ENCODE results near the gene NBAS. TPM values are rescaled to one million over a fixed set of nuclear protein-coding genes. Genes with fewer than 3 reads are reported as not detected.

The NBAS gene
- polyA plus RNA-seq, 2 of the 4 experiments (the other 2 are of a cell fraction): 16.7 to 34.9 TPM

DNA sequence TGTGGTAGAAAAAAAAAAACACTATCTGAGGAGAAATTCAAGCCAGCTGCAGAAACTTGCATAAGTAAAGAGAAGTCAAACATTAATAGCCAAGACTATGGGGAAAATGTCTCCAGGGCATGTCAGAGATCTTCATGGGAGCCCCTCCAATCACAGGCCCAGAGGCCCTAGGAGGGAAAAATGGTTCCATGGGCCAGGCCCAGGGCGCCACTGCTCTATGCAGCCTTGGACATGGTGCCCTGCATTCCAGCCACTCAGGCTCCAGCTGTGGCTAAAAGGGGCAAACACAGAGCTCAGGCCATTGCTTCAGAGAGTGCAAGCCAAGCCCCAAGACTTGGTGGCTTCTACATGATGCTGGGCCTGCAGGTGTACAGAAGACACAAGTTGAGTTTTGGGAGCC, 354.7 kb downstream of the NBAS start (continued):
- TF ChIP-seq MAZ (IDR thresholded peaks at IDR 0.05; ENCODE audit: borderline replicate concordance, low read depth, low read length): no peak
- TF ChIP-seq, protein P1, sequence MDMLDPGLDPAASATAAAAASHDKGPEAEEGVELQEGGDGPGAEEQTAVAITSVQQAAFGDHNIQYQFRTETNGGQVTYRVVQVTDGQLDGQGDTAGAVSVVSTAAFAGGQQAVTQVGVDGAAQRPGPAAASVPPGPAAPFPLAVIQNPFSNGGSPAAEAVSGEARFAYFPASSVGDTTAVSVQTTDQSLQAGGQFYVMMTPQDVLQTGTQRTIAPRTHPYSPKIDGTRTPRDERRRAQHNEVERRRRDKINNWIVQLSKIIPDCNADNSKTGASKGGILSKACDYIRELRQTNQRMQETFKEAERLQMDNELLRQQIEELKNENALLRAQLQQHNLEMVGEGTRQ (IDR thresholded peaks at IDR 0.05): no peak
- TF ChIP-seq, protein P2, sequence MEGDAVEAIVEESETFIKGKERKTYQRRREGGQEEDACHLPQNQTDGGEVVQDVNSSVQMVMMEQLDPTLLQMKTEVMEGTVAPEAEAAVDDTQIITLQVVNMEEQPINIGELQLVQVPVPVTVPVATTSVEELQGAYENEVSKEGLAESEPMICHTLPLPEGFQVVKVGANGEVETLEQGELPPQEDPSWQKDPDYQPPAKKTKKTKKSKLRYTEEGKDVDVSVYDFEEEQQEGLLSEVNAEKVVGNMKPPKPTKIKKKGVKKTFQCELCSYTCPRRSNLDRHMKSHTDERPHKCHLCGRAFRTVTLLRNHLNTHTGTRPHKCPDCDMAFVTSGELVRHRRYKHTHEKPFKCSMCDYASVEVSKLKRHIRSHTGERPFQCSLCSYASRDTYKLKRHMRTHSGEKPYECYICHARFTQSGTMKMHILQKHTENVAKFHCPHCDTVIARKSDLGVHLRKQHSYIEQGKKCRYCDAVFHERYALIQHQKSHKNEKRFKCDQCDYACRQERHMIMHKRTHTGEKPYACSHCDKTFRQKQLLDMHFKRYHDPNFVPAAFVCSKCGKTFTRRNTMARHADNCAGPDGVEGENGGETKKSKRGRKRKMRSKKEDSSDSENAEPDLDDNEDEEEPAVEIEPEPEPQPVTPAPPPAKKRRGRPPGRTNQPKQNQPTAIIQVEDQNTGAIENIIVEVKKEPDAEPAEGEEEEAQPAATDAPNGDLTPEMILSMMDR (IDR thresholded peaks at IDR 0.05): no peak

DNA sequence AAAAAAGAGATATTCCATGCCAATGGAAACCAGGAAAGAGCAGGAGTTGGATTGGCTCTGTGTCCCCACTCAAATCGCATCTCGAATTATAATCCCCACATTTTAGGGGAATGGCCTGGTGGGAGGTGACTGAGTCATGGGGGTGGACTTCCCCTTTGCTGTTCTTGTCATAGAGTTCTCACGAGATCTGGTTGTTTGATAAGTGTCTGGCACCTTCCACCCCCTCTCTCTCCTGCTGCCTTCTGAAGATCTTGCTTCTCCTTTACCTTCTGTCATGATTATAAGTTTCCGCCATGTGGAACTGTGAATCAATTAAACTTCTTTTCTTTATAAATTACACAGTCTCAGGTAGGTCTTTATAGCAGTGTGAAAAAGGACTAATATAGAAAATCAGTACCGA, 355.6 kb downstream of the NBAS start:
- no peak for TF ChIP-seq NFE2L2 (conservative IDR thresholded peaks at IDR 0.05; ENCODE audit: low read length)
- TF ChIP-seq NPAS2 (CRISPR knock-in tag; IDR thresholded peaks at IDR 0.05; ENCODE audit: borderline replicate concordance): no peak
- no peak for TF ChIP-seq HOXB5 (CRISPR knock-in tag; IDR thresholded peaks at IDR 0.05)
- TF ChIP-seq, protein P3, sequence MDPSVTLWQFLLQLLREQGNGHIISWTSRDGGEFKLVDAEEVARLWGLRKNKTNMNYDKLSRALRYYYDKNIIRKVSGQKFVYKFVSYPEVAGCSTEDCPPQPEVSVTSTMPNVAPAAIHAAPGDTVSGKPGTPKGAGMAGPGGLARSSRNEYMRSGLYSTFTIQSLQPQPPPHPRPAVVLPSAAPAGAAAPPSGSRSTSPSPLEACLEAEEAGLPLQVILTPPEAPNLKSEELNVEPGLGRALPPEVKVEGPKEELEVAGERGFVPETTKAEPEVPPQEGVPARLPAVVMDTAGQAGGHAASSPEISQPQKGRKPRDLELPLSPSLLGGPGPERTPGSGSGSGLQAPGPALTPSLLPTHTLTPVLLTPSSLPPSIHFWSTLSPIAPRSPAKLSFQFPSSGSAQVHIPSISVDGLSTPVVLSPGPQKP (IDR thresholded peaks at IDR 0.05; ENCODE audit: low read depth, low read length): no peak
- no peak for TF ChIP-seq PHF8 (IDR thresholded peaks at IDR 0.05; ENCODE audit: borderline replicate concordance, low read depth)
- no peak for TF ChIP-seq MYC (IDR thresholded peaks at IDR 0.05; ENCODE audit: borderline replicate concordance, low read length)
- TF ChIP-seq, protein P4, sequence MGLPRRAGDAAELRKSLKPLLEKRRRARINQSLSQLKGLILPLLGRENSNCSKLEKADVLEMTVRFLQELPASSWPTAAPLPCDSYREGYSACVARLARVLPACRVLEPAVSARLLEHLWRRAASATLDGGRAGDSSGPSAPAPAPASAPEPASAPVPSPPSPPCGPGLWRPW (IDR thresholded peaks at IDR 0.05): no peak
- TF ChIP-seq MAZ (IDR thresholded peaks at IDR 0.05; ENCODE audit: borderline replicate concordance, low read depth, low read length): no peak
- TF ChIP-seq HEYL (CRISPR knock-in tag; IDR thresholded peaks at IDR 0.05): no peak
- TF ChIP-seq RFX5 (IDR thresholded peaks at IDR 0.05): no peak
- TF ChIP-seq, protein P5, sequence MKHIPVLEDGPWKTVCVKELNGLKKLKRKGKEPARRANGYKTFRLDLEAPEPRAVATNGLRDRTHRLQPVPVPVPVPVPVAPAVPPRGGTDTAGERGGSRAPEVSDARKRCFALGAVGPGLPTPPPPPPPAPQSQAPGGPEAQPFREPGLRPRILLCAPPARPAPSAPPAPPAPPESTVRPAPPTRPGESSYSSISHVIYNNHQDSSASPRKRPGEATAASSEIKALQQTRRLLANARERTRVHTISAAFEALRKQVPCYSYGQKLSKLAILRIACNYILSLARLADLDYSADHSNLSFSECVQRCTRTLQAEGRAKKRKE (CRISPR knock-in tag; IDR thresholded peaks at IDR 0.05; ENCODE audit: low read depth): no peak
- TF ChIP-seq, protein P6, sequence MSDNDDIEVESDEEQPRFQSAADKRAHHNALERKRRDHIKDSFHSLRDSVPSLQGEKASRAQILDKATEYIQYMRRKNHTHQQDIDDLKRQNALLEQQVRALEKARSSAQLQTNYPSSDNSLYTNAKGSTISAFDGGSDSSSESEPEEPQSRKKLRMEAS (IDR thresholded peaks at IDR 0.05): no peak
- no peak for TF ChIP-seq HOXB13 (CRISPR knock-in tag; IDR thresholded peaks at IDR 0.05; ENCODE audit: low read depth)
- no peak for TF ChIP-seq TFCP2L1 (CRISPR knock-in tag; IDR thresholded peaks at IDR 0.05)
- TF ChIP-seq KDM1A (IDR thresholded peaks at IDR 0.05; ENCODE audit: low read depth): no peak
- no peak for TF ChIP-seq BHLHE40 (IDR thresholded peaks at IDR 0.05; ENCODE audit: low read depth, low read length)
- TF ChIP-seq SREBF2 (IDR thresholded peaks at IDR 0.05): no peak
- no peak for TF ChIP-seq HDAC2 (IDR thresholded peaks at IDR 0.05)
- no peak for TF ChIP-seq EP300 (IDR thresholded peaks at IDR 0.05)
- no peak for TF ChIP-seq SMC3 (IDR thresholded peaks at IDR 0.05)
- no peak overlapping the region for H3K4me3 ChIP-seq
- no peaks in the 10 kb centered on the region for H3K4me1 ChIP-seq
- CTCF ChIA-PET: no interaction called here
- FAIRE-seq: no peak
- 88% methylated on average over 5 of the region's 5 CpGs for WGBS (ENCODE audit: missing lambda C conversion rate)
- POLR2A ChIA-PET: no interaction called here
- H3K9me3 ChIP-seq: no peaks in the 10 kb centered on the region
- DNase-seq (ENCODE audit: low read depth in 1 of 2, low spot score in 1 of 2): no peak
- no peak for ATAC-seq
- no peak overlapping the region for H3K4me2 ChIP-seq
- H3K27ac ChIP-seq: no peak overlapping the region

All from A549 (cell line).